Cardiac septum (tissue), 1 donor: Measurements from ENCODE around the gene NAT16. TPM values are rescaled to one million over a fixed set of nuclear protein-coding genes. Genes with fewer than 3 reads are reported as not detected.

ENCODE experiments used
- DNase-seq: peaks from one replicate; pipeline ENCODE4 v3.0.0-alpha.2; 2020; ENCODE audit warnings: low spot score
- intact Hi-C: fragments of 100-400 bp; cut with DNase I; formaldehyde crosslinking; loops from one replicate; pipeline ENCODE4 v1.14.0; 2022
- total RNA-seq: library from RNA; stranded (reverse); fragmentation: NEBNext Ultra II Directional; extraction: Animal tissue kit (Norgen Biotek cat#: 25700); gene quantifications from one replicate; pipeline ENCODE4 v1.2.1, GENCODE V29; 2021
- donor health status: DM: no; HTN: no; CAD: no.

The NAT16 gene
- total RNA-seq, 1 donor from 2014 or later: not detected

DNA sequence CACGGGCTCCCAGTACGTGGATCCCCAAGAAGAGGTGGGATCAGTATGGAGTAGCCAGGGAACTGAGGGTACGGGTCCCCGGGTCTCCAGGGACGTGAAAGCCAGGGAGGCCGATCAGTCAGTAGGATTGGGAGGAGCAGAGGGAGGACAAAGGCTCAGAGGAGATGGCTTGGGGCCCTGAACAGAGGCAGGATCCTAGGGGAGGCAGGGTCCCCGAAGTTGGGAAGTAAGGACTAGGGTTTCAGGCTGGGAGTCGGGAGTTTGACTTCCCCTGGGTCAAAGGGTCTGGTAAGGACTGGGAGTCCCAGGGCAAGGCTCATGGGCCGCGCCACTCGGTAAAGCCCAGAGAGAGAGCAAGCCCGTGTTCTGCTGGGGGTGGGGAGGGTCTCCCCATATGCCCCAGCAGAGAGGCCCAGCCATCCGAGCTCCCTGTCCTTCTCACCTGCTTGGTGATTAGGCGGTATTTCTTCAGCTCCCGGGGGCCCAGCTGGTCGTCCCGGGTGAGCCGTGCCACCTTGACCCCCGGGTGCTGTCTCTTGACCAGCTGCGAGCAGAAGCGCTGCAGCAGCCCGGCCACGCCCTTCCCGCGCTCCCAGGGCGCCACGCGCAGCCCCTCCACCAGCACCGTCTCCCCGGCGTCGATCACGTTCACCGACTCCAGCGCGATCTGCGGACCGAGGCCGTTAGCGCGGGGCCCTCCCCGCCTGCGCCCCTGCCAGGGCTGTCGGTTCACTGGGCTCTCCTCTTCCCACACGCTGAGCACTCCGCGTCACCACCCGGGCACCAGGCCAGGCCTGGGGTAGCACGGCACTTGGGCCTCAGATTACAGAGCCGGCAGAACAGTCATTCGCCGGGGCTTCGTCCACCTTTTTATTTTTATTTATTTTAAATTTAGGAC lies 7.0 kb downstream of the NAT16 start:
- peak; percentile 85 for DNase-seq
- intact Hi-C loops: no loop called here

DNA sequence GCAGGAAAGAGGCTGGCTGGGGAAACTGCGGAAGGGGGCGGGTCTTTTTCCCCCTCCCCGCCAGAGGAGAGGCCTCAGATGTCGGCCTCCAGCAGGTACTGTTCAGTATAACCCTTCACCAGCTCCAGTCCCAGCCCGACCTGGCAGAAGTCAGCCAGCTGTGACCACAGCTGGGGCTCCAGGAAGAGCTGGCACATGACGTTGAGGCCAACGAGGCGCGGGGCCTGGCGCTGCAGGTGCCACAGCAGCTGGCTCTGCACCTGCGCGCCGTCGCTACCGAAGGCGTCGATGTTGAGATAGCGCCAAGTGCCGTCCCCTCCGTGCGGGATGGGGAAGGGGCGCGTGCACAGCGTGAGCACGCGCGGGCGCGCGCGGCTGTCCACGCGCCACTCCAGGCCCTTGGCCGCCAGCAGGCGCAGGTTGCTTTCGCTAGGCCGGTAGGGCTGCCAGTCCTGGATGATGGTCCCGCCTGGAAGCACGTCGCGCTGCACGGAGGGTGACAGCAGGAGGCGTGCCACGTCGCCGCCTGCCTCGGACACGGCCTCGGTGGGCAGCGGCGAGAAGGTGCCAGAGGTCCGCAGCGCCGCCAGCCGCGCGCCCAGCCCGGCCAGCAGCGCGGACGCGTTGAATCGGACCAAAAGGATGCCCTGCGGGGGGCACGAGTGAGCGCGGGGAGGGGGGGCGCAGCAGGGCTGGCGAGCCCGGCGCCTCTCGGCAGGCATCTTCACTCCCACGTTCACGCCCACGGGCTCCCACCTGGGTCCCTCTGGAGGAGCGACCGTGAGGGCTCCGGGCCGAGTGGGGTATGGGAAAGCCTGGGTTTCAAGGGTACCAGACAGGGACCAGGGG lies 7.9 kb downstream of the NAT16 start:
- DNase-seq: no peak
- intact Hi-C loops: no loop called here

DNA sequence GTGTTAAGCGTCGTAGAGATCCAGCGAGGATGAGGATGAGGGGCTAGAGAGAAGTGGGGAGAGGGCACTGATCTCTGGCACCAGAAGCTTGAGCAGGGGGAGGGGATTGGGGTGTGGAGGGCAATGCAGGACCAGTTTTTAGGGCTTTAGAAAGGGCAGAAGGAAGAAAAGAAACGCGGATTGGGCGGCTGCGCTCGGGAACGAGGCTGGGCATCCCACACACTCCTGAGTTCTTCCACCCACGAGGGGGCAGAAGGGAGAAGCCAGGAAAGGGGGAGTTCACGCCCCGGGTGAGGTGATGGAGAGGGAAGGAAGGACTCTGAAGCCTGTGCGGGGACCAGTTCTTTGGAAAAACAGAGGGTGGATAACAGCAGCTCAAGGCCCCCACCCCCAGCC lies 8.7 kb downstream of the NAT16 start:
- intact Hi-C loops: no loop called here
- DNase-seq: no peak

DNA sequence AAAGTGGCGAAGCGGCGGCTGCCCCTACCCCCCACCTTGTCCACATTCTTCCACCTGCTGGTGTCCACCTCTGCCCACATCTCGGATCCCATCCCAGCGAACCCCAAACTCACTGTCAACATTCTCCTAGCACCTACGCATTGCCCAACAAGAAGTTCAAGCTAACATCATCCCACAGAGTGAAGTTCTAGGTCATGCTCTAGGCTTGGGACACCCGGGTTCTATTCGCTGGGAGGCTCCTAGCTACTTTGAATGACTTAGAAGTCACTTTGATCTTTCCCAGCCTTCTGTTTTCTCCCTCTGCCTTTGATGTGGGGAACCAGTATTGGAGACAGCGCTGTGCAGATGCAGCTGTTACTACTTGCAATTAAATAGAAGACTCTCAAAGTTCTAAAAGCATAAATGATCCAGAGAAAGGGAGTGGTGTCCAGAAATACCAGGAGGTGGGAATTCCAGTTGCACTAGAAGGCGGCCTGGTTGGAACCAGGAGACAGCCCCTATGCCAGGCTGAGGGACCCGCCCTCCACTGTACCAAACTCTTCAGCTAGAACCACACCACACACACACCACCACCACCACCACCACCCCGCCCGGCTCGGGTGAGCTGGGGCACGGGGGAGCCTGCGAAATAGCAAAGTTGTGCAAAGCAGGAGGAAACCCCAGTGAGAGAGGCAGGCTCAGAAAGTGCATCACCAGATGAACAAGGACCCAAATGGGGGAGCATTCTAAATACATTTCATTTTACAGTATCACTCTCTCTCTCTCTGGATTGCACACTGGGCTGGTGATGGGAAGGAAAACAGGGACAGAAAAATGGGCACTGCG lies 9.3 kb downstream of the NAT16 start:
- DNase-seq: no peak
- intact Hi-C loops: no loop called here

DNA sequence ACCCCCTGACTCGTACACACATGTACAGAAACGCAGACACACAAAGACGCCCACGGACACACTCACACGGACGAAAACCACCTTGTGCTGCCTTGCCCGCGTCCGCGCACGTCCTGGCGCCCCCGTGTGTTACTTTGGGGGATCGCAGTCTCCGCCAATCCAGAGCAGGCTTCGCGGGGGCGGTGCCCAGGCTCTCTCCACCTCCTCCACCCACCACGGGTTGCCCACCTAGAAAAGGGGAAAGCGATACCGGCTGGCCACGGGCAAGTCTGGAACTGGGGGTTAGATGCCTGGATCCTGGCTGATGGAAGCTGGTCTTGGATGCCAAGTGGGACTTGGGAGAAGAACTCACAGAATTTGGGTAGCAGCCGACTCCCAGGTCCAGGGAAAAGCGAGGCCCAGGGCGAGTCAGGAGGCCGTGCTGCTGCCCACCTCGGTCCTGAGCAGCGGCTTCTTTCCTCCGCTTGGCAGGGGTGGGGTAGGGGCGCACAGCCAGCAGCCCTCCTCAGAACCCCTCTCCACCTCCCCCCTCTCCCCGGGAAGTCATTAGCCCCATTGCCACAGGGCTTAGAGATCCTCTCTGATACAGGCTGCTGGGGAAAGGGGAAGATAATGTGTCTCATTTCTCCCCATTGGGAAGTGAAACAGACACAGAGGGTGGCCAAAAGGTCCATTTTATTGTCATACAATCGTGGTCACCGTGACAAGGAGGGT lies 10.1 kb downstream of the NAT16 start:
- intact Hi-C loops: loop anchor here (10.0 kb wide), 1 partner anchor 275 kb away; the partner anchor contains the start of gene ACHE
- peak; percentile 88 for DNase-seq

DNA sequence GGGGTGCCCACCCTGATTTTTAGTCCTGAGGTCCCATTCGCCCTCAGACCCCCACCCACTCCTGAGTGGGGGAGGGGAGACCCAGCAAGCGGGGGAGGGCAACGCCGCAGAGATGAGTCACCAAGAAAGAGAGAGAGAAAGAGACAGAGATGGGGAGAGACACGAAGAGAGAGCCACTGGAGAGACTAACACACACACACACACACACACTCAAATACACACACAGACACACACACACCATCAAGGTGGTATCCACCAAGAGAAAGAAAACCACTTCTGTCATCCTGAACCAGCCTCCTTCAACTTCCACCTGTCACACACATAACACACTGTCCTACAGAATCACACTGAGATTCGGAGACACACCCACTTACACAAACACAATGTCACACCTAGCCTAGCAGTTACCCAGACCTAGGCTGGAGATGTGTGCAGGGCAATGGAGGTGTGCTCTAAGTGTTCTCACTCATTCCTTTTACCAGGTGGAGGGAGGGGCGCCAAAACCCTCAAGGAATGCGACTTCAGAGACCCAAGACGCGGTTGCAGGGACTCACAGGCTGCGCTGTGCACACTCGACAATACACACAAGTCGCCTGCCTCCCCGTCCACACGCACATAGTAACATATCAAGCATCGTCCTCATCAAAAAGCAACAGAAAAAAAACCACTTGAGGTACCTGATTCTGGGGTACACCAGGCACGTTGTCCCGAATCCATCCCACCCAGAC lies 10.8 kb downstream of the NAT16 start:
- intact Hi-C loops: loop anchor here (10.0 kb wide), 1 partner anchor 274 kb away; the partner anchor contains the start of gene ACHE
- DNase-seq: no peak

DNA sequence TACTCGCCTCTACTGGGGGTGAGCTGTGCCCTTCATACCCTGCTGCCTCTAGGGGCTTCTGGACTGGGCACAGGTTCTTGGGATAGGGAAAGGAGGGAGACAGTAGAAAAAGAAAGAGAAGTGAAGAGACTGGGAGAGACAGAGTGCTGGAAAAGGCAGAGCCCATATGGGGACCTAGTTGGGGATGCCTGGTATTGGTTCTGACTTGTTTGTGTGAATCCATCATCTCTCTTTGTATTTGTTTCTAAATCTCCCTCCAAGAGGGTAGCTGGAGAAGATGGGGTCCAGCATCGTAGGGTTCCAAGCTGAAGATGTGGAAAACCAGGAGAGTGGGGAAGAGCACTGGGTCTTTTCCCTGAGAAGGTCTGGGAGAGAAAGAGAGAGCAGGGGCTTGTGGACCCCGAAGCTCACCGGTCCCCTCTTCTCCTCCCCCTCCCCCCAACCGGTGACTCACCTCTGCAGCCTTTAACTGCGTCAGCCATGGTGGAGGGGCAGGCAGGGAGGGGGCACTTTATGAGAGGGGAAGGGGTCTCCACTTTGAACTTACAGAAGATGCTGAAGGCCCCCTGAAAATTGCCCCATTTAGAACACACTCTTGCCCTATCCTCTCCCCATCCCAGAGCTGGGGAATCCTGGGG lies 11.6 kb downstream of the NAT16 start:
- DNase-seq: no peak
- intact Hi-C loops: loop anchor here (10.0 kb wide), 1 partner anchor 274 kb away; the partner anchor contains the start of gene ACHE

DNA sequence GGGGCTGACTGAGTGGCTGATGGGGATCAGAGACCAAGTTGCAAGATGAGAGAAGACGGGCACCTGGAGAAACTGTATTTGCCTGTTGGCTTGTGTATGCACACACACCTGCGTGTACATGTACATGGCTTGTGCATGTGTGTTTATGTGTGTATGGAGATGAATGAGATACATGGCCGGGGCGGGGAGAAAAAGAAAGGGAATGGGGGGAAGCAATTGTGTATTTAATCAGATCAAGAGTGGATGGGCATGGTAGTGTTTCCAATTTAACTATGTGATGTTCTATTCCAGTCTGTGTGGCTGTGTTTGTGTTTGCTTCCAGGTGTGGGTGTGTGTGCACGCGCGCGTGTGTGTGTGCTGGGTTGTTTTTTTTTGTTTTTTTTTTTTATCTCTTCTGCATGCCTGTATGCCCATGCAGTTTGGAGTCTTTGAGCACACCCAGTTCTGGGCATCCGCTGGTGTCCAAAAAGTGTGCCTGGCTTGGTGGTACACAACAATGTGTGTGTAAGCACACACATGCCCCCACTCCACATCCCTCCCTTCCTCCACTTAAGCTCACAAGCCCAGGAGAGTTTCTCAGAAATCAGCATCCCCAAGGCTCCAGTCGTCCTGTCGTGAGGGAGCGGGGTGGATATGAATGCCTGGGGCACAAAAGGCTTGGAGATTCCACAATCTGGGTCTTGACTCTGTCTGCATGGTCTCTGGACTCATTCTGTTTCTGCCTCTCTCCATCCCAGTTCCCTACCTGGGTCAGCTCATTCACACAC lies 12.3 kb downstream of the NAT16 start:
- intact Hi-C loops: loop anchor here (10.0 kb wide), 1 partner anchor 273 kb away; the partner anchor contains the start of gene ACHE
- DNase-seq: no peak

DNA sequence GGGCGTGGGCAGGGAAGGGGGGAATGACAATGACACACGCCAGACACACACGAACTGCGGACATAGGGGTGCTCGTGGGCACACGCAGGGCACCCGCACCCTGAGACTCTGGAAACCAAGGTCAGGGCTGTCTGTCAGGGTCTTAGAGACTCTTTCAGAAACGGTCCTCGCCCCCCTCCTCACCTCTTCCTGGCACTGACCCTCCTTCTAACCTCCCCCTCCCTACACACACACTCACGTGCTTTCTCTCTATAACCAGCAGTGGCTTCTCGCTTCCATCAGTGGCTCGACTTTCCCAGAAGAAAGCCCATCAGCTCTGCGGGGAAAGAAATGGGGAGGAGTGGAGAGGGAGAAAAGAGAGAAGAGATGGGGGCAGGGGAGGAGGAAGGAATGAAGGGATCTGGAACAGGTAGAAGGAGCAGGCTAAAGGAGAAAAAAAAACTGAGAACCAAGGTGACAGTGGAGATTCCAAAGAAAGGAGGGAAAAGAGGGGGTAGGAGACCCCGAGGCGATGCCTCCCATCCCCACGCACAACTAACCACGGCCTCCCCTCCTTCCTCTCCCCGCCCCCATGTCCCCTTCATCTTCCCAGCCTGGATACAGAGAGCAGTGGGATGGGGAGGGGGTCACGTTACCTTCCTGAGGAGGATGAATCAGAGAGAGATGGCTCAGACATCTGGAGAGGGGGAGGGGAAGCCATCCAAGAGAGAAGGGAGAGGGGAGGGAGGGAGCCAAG lies 13.0 kb downstream of the NAT16 start:
- intact Hi-C loops: loop anchor here (10.0 kb wide), 1 partner anchor 272 kb away; the partner anchor contains the start of gene ACHE
- DNase-seq: no peak

DNA sequence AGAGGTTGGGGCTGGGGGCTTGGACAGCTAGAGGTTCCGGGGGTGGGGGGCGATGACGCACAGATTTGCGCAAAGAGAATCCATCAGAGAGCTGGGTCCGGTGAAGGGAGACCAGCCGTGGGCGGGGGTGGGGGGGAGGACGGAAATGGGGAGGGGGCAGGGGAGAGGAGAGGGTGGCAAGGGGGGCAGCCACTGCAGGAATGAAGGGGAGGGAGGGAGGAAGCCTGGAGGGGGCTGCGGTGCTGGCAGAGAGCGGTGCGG lies 13.5 kb downstream of the NAT16 start:
- intact Hi-C loops: loop anchor here (10.0 kb wide), 1 partner anchor 272 kb away; the partner anchor contains the start of gene ACHE

DNA sequence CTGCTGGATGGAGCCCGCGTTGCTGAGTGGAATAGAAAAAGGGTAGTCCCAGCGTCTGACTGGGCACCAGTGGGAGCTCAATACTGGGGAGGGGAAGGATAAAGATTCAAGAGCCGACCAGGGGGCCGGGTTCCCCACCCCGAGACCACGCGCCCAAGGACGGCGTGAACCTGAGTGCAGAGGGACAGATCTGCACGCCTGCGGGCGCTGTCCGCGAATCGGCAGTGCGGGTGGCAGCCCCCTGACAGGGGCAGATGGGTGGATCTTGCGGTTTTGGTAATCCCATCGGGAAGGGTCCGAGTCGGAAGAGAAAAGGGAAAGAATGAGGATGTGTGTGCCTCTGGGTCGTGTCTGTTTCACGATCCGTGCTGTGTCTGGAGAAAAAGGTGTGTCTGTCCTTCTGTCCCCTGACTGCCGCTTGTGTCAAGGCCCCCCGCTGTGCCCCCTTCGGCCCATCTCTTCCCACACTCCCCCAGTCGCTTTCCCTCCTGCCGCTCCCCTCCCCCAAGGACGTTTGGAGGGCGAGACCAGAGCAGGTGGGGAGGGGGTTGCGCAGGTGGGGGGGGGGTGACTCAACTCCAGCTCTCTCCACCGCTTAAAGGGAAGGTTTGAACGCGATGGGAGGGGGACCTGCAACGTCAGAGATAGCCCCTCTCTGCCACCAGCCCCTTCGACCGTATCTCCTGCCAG lies 14.0 kb downstream of the NAT16 start:
- DNase-seq: no peak
- intact Hi-C loops: loop anchor here (1.0 to 10.0 kb wide), 2 partner anchors 12 to 271 kb away; partner anchors contain the start of genes ACHE and AP1S1

More for the DNA sequence above, 13.5 kb downstream of the NAT16 start:
- DNase-seq: no peak

DNA sequence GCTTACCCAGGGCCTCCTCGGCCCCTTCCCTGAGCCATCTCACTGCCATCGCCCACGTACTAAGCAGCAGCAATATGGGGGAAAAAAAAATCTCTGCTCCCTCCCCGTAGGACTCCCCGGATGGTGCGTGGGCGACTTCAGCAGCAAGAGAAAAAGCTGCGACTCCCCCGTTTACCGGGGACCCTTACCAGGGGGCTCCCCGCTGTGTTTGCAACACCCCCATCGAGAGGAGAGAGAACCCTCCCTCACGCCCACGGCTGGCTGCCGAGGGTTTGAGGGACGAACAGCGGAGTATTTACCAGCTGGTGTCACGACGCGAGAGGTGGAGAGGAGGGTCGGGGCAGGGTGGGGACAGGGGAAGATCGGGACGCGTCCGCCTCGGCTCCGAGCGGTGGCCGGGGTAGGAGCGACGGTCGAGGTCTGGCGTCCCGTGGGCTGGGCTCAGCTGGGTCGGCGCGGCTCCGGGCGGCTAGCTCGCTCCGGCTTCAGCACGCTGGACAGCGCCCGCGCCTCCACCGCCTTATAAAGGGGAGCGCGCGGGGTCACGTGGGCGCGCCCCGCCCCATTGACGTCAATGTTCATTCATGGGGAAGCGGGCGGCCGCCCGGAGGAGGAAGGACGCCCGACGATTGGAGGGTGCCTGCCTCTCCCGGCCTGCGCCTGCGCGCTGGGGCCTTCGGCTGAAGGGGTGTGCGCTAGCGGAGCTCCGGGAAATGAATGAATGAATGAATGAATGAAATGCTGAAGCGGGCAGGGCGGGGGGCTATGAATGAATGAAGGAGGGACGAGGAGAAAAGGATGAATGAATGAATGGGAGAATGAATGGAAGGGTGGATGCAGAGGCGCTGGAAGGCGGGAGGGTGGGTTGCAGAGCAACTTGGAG lies 14.8 kb downstream of the NAT16 start, which contains the start of gene VGF:
VGF (minus strand) TSS at position 495 of the 883 bp plus-strand sequence. CDS start 726 bp downstream, outside the sequence.
- intact Hi-C loops: loop anchor here (1.0 to 10.0 kb wide), 2 partner anchors 11 to 271 kb away; partner anchors contain the start of genes ACHE and AP1S1

DNA sequence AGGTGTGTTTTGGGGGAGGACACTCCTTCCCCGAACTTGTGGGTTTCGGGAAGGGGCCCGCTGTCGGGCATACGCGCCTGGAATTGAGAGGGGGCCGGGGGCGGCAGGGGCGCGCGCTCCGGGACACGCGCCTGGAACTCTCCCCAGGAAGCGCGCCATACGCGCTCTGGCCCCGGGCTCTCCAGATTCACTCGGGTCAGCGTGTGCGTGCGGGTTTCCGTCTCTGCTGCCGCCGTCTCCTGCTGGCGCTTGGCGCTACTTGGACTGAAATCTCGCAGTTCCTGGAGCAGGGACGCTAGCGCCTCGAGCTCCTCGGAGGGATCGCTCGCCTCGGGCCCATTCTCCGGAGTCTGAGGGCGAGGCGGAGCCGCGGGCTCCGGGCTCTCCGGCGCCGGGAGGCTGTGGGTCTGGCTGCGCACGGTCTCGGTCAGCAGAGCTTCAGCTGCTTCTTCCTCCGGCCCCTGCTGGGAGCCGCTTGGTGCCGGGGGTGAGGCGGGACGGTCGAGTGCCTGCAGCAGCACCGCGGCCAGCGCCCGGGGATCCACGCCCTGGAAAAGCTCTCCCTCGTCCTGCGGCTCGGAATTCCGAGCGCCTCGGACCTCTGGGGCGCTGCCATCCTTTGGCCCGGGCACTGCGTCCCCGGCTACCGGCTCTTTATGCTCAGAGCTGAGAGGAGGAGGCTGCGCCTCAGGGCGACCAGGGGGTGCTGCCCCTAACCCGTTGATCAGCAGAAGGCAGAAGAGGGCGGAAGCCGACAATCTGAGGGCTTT lies 15.8 kb downstream of the NAT16 start:
- DNase-seq: no peak

More for the DNA sequence above, 14.8 kb downstream of the NAT16 start, which contains the start of gene VGF:
- peak; percentile 95 for DNase-seq

More for the DNA sequence above, 15.8 kb downstream of the NAT16 start:
- intact Hi-C loops: loop anchor here (10.0 kb wide), 1 partner anchor 269 kb away; the partner anchor contains the start of gene ACHE
